ENCODE data around the gene COPS6. TPM values are rescaled to one million over a fixed set of nuclear protein-coding genes. Genes with fewer than 3 reads are reported as not detected.

COPS6 gene
- total RNA-seq, 1 donor from 2014 or later = 83.1 TPM

DNA sequence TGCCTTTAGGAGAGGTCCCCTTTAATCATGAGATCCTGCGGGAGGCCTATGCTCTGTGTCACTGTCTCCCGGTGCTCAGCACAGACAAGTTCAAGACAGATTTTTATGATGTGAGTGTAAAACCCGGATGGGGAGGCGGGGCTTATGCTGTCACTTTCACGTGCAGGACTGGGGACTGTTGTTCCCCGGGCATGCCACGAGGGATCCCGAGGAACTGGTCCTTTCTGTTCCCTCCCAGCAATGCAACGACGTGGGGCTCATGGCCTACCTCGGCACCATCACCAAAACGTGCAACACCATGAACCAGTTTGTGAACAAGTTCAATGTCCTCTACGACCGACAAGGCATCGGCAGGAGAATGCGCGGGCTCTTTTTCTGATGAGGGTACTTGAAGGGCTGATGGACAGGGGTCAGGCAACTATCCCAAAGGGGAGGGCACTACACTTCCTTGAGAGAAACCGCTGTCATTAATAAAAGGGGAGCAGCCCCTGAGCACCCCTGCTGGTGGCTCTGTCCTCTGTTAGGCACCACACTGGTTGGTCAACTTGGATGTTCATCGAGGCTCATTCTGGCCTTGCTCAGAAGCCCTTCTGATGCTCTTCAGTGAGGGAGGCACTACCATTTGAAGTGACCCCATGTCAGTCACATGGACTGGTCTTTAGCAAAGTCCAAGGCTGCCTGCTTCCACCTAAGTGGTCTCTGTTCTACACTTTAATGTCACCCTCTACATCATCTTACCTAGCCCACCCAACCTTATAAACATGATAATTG, 2.8 kb downstream of the COPS6 start:
- Mint-ChIP-seq H3K4me1 (ENCODE audit: low read depth) (peaks cover 31% of the 10 kb centered on the region), H3K9me3 (ENCODE audit: low read depth) (no peaks in the 10 kb centered on the region), H3K4me3 (ENCODE audit: unreplicated experiment) (no peak overlapping the region), H3K27me3 (ENCODE audit: low read depth) (no peaks in the 10 kb centered on the region), H3K36me3 (ENCODE audit: low read depth) (peaks cover 38% of the 10 kb centered on the region), H3K27ac (ENCODE audit: unreplicated experiment) (peak overlapping the region; percentile 61)
- TF ChIP-seq, protein P1, sequence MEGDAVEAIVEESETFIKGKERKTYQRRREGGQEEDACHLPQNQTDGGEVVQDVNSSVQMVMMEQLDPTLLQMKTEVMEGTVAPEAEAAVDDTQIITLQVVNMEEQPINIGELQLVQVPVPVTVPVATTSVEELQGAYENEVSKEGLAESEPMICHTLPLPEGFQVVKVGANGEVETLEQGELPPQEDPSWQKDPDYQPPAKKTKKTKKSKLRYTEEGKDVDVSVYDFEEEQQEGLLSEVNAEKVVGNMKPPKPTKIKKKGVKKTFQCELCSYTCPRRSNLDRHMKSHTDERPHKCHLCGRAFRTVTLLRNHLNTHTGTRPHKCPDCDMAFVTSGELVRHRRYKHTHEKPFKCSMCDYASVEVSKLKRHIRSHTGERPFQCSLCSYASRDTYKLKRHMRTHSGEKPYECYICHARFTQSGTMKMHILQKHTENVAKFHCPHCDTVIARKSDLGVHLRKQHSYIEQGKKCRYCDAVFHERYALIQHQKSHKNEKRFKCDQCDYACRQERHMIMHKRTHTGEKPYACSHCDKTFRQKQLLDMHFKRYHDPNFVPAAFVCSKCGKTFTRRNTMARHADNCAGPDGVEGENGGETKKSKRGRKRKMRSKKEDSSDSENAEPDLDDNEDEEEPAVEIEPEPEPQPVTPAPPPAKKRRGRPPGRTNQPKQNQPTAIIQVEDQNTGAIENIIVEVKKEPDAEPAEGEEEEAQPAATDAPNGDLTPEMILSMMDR (IDR thresholded peaks at IDR 0.05) = peak; percentile 15
- no peak for DNase-seq (ENCODE audit: low spot score)

DNA sequence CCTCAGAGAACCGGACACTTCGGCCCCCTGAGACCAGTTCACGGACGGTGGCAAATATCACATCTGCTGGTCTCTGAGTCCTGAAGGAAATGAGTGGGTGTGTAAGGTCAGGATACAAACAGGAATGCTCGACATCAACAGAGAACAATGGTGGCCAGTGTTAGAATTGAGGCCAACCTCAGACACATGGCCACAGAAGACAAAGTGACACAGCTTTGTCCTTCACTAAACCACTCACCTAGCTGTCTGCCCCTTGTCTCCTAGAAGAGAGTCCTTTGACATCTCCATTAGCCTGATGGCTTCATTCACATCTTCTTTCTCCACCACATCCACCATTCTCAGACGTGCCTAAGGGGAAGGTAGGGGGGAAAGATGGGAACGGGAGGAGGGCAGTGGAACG, 4.3 kb downstream of the COPS6 start:
- Mint-ChIP-seq H3K9me3 (ENCODE audit: low read depth) (no peaks in the 10 kb centered on the region), H3K4me1 (ENCODE audit: low read depth) (peaks cover 17% of the 10 kb centered on the region), H3K27me3 (ENCODE audit: low read depth) (no peaks in the 10 kb centered on the region), H3K36me3 (ENCODE audit: low read depth) (peaks cover 48% of the 10 kb centered on the region), H3K27ac (ENCODE audit: unreplicated experiment) (no peak overlapping the region), H3K4me3 (ENCODE audit: unreplicated experiment) (no peak overlapping the region)
- TF ChIP-seq, protein P1 (IDR thresholded peaks at IDR 0.05) = no peak
- DNase-seq (ENCODE audit: low spot score) = no peak

DNA sequence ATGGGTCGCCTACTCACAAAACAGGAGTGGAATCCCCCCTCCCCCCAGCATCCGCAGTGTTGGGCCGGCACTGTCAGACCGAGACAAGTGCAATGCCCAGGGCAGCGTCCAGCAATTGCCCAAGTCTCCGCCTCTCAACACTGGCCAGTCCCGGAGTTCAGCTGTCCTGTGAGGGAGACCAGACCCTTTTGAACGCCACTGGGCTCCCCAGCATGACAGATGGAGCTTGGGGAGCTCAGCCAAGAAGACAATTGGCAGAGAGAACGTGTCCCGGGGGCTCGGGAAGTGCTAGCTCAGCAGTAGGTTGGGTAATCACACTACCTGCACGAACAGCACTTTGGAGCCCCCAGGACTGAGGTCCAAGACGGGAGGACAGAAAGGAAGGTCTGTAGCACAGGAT, 4.7 kb downstream of the COPS6 start:
- H3K4me1 Mint-ChIP-seq (ENCODE audit: low read depth) = peaks cover 15% of the 10 kb centered on the region
- H3K27me3 Mint-ChIP-seq (ENCODE audit: low read depth) = no peaks in the 10 kb centered on the region
- no peak for DNase-seq (ENCODE audit: low spot score)
- no peak overlapping the region for H3K27ac Mint-ChIP-seq (ENCODE audit: unreplicated experiment)
- TF ChIP-seq, protein P1 (IDR thresholded peaks at IDR 0.05) = no peak
- H3K9me3 Mint-ChIP-seq (ENCODE audit: low read depth) = no peaks in the 10 kb centered on the region
- no peak overlapping the region for H3K4me3 Mint-ChIP-seq (ENCODE audit: unreplicated experiment)
- peaks cover 51% of the 10 kb centered on the region for H3K36me3 Mint-ChIP-seq (ENCODE audit: low read depth)

DNA sequence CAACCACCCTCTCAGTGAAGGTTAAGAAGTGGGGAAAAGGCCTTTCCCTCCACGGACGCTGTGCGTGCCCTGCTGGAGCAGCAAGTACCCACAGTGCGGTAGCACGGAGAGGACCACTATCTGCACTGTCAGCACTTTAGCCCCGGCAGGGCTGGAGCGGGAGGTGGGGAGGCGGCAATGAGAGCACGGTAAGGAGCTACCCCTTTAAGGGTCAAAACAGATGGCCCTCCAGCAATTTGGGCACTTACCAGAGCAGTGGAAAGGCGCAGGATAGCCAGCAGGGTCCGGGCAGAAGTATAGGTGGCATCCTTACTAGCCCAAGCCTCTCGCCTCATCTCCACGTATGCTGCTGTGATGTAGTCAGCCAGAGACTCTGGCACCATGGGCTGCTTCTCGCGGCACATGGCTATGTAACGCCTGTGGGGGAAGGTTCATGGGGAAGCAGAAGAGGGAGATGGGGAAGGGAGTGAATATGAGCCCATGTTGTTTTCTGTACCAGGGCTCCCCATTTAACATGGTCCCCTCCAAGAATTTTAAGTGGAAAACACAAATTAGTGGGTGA, 5.2 kb downstream of the COPS6 start:
- Mint-ChIP-seq H3K27me3 (ENCODE audit: low read depth) (no peaks in the 10 kb centered on the region), H3K4me1 (ENCODE audit: low read depth) (peaks cover 19% of the 10 kb centered on the region), H3K36me3 (ENCODE audit: low read depth) (peaks cover 56% of the 10 kb centered on the region)

DNA sequence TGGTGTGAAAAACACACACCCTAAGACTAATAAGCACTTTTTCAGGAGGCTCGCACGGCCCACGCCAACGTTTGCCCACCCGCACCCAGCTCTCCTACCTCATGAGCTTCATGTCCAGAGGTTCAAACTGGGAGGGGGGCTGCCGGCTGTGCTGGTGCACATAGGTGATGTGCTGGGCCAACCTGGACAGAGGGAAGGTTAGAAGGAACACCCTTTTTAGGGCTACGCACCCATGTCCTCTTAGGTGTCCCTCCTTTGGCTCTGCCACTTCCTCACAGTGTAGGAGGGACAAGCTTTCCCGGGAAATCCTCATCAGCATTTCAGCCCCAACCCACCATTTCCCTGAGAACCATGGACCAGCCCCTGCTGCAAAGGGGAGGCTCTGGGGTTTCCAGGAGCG, 6.5 kb downstream of the COPS6 start:
- no peak overlapping the region for H3K4me3 Mint-ChIP-seq (ENCODE audit: unreplicated experiment)
- no peak overlapping the region for H3K27ac Mint-ChIP-seq (ENCODE audit: unreplicated experiment)
- peaks cover 60% of the 10 kb centered on the region for H3K36me3 Mint-ChIP-seq (ENCODE audit: low read depth)
- TF ChIP-seq, protein P1 (IDR thresholded peaks at IDR 0.05) = no peak
- no peak for DNase-seq (ENCODE audit: low spot score)
- peaks cover 23% of the 10 kb centered on the region for H3K4me1 Mint-ChIP-seq (ENCODE audit: low read depth)
- no peaks in the 10 kb centered on the region for H3K27me3 Mint-ChIP-seq (ENCODE audit: low read depth)
- no peaks in the 10 kb centered on the region for H3K9me3 Mint-ChIP-seq (ENCODE audit: low read depth)

More for the DNA sequence above, 5.2 kb downstream of the COPS6 start:
- DNase-seq (ENCODE audit: low spot score) = no peak
- H3K27ac Mint-ChIP-seq (ENCODE audit: unreplicated experiment) = no peak overlapping the region
- TF ChIP-seq, protein P1 (IDR thresholded peaks at IDR 0.05) = no peak
- H3K4me3 Mint-ChIP-seq (ENCODE audit: unreplicated experiment) = no peak overlapping the region
- H3K9me3 Mint-ChIP-seq (ENCODE audit: low read depth) = no peaks in the 10 kb centered on the region
